ENCODE data around the gene ARID2.

DNA sequence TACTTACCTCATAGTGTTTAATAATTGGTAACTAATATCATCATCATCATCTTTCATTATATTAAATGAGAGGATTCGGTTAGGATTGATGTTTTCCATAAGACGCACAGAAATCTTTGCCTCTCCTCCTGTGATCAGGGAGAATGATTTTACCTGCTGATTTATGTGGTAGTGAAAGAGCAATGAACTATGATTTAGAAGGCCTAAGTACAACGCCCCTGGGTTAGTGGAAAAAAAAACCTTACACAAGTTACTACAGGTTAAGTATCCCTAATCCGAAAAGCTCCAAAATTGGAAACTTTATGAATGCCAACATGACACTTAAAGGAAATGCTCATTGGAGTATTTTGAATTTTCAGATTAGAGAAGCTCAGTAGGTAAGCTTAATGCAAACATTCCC is 55.8 kb downstream of the ARID2 start:
- TF ChIP-seq CTCF (IDR thresholded peaks at IDR 0.05; ENCODE audit: poor library complexity, severe bottlenecking) (no peak), POLR2AphosphoS5 (IDR thresholded peaks at IDR 0.05) (no peak), EP300 (conservative IDR thresholded peaks at IDR 0.05; ENCODE audit: poor library complexity, severe bottlenecking) (no peak), EZH2 (IDR thresholded peaks at IDR 0.05; ENCODE audit: borderline replicate concordance, insufficient read depth, low read length, poor library complexity, severe bottlenecking) (no peak), TAF1 (IDR thresholded peaks at IDR 0.05; ENCODE audit: low read depth) (no peak)
- TF ChIP-seq, protein P1, sequence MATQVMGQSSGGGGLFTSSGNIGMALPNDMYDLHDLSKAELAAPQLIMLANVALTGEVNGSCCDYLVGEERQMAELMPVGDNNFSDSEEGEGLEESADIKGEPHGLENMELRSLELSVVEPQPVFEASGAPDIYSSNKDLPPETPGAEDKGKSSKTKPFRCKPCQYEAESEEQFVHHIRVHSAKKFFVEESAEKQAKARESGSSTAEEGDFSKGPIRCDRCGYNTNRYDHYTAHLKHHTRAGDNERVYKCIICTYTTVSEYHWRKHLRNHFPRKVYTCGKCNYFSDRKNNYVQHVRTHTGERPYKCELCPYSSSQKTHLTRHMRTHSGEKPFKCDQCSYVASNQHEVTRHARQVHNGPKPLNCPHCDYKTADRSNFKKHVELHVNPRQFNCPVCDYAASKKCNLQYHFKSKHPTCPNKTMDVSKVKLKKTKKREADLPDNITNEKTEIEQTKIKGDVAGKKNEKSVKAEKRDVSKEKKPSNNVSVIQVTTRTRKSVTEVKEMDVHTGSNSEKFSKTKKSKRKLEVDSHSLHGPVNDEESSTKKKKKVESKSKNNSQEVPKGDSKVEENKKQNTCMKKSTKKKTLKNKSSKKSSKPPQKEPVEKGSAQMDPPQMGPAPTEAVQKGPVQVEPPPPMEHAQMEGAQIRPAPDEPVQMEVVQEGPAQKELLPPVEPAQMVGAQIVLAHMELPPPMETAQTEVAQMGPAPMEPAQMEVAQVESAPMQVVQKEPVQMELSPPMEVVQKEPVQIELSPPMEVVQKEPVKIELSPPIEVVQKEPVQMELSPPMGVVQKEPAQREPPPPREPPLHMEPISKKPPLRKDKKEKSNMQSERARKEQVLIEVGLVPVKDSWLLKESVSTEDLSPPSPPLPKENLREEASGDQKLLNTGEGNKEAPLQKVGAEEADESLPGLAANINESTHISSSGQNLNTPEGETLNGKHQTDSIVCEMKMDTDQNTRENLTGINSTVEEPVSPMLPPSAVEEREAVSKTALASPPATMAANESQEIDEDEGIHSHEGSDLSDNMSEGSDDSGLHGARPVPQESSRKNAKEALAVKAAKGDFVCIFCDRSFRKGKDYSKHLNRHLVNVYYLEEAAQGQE (IDR thresholded peaks at IDR 0.05; ENCODE audit: borderline replicate concordance) = no peak

All from neural cell (in vitro differentiated cells).